K562 (cell line): ENCODE data around the gene PDE8A.

Source experiments
- BHLHE40 ChIP-seq: IDR thresholded peaks from 2 replicates; pipeline ENCODE4 v1.6.1; 2011; ENCODE audit warnings: low read length, improper control_type of control experiment
- DNMT1 ChIP-seq: fragments of 450-650 bp; IDR thresholded peaks from 2 replicates; pipeline ENCODE4 v1.6.1; 2016; ENCODE audit warnings: antibody characterized with exemption, mild to moderate bottlenecking
- HDGF ChIP-seq: fragments of 450-650 bp; IDR thresholded peaks from 2 replicates; pipeline ENCODE4 v1.6.1; 2016
- HNRNPLL ChIP-seq: fragments of 200-400 bp; formaldehyde crosslinking; IDR thresholded peaks from 2 replicates; pipeline ENCODE4 v1.6.1; 2017; ENCODE audit warnings: low read length, low read depth, mild to moderate bottlenecking; ENCODE audit not compliant: poor library complexity, severe bottlenecking
- MECOM ChIP-seq: fragments of 250-450 bp; sonication (Bioruptor Pico); IDR thresholded peaks from 2 replicates; pipeline ENCODE4 v1.8.0; 2022; ENCODE audit warnings: inconsistent platforms
- NRF1 ChIP-seq, 2 experiments: fragments of 450-650 bp; IDR thresholded peaks in 1 of 2; conservative IDR thresholded peaks in 1 of 2; 2 replicates each; pipeline ENCODE4 v1.6.1; 2014; ENCODE audit warnings: mild to moderate bottlenecking in 2 of 2
- POLR2A ChIP-seq: fragments of 450-650 bp; conservative IDR thresholded peaks from 2 replicates; pipeline ENCODE4 v1.6.1; 2016
- POLR2B ChIP-seq: fragments of 450-650 bp; IDR thresholded peaks from 2 replicates; pipeline ENCODE4 v1.6.1; 2018; ENCODE audit warnings: low read depth; ENCODE audit not compliant: partially characterized antibody
- SP2 ChIP-seq: IDR thresholded peaks from 2 replicates; pipeline ENCODE4 v1.6.1; 2011; ENCODE audit warnings: mild to moderate bottlenecking, low read depth, low read length, moderate library complexity; ENCODE audit not compliant: poor library complexity, severe bottlenecking; ENCODE audit errors: extremely low read depth
- ZFX ChIP-seq: sonication (generic); formaldehyde crosslinking; IDR thresholded peaks from 2 replicates; pipeline ENCODE4 v1.8.0; 2022; ENCODE audit warnings: mild to moderate bottlenecking, missing genetic modification reagents, moderate library complexity
- ZNF589 ChIP-seq: fragments of 200-800 bp; sonication (Bioruptor generic); IDR thresholded peaks from 2 replicates; pipeline ENCODE4 v1.6.1; 2016; ENCODE audit warnings: low read depth, missing genetic modification characterization, missing compliant biosample characterization
- ZNF766 ChIP-seq: fragments of 200-800 bp; sonication (Bioruptor generic); conservative IDR thresholded peaks from 2 replicates; pipeline ENCODE4 v1.6.1; 2016; ENCODE audit warnings: missing genetic modification characterization, missing compliant biosample characterization
- TF ChIP-seq, protein P1 (sequence below): fragments of 450-650 bp; IDR thresholded peaks from 2 replicates; pipeline ENCODE4 v1.6.1; 2016; ENCODE audit warnings: missing biosample characterization, missing genetic modification characterization
- TF ChIP-seq, protein P2 (sequence below), 3 experiments: IDR thresholded peaks in 2 of 3; conservative IDR thresholded peaks in 1 of 3; 2 replicates each; pipeline ENCODE4 v1.5.1; 2011 to 2012; ENCODE audit warnings: low read length in 3 of 3, mild to moderate bottlenecking in 3 of 3, control low read depth in 2 of 3, improper control_type of control experiment in 1 of 3, inconsistent platforms in 1 of 3, low read depth in 1 of 3, mixed read lengths in 1 of 3, moderate library complexity in 1 of 3; ENCODE audit not compliant: insufficient read depth in 2 of 3

DNA sequence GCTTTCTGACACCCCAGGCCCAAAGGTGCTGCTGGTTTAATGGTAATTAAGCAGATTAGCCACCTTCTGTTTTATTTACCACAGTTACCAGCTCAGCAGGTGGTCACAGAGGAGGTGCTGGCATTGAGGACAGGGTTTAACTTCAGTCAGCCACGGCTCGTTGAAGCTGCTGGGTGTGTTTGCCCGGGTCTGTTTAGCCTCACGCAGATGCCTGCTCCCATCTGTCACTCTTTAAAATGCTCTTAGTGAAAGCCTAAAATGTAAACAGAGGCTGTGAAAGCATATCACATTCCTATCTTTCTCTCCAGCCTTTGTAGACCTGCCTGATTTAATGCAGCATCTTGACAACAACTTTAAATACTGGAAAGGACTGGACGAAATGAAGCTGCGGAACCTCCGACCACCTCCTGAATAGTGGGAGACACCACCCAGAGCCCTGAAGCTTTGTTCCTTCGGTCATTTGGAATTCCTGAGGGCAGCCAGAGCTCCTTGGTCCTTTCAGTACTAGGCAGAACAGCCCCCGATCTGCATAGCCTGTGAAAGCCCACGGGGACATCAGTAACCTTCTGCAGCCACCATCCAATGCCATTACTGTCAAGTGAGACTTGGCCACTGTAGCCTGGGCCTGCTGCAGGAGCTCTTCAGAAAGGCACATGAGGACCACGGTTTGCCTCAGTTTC is 156.0 kb downstream of the PDE8A start:
- TF ChIP-seq MECOM (CRISPR knock-in tag), result no peak
- TF ChIP-seq POLR2B, result no peak
- TF ChIP-seq, protein P1, sequence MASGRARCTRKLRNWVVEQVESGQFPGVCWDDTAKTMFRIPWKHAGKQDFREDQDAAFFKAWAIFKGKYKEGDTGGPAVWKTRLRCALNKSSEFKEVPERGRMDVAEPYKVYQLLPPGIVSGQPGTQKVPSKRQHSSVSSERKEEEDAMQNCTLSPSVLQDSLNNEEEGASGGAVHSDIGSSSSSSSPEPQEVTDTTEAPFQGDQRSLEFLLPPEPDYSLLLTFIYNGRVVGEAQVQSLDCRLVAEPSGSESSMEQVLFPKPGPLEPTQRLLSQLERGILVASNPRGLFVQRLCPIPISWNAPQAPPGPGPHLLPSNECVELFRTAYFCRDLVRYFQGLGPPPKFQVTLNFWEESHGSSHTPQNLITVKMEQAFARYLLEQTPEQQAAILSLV (tag), result no peak
- TF ChIP-seq HNRNPLL, result no peak
- TF ChIP-seq HDGF, result no peak
- TF ChIP-seq NRF1 (conservative IDR thresholded peaks at IDR 0.05 in 1 of 2, IDR thresholded peaks at IDR 0.05 in 1 of 2), result no peak
- TF ChIP-seq ZNF589 (CRISPR knock-in tag), result no peak
- TF ChIP-seq BHLHE40, result no peak
- no peak for TF ChIP-seq ZFX
- TF ChIP-seq DNMT1, result no peak
- no peak for TF ChIP-seq POLR2A
- TF ChIP-seq, protein P2, sequence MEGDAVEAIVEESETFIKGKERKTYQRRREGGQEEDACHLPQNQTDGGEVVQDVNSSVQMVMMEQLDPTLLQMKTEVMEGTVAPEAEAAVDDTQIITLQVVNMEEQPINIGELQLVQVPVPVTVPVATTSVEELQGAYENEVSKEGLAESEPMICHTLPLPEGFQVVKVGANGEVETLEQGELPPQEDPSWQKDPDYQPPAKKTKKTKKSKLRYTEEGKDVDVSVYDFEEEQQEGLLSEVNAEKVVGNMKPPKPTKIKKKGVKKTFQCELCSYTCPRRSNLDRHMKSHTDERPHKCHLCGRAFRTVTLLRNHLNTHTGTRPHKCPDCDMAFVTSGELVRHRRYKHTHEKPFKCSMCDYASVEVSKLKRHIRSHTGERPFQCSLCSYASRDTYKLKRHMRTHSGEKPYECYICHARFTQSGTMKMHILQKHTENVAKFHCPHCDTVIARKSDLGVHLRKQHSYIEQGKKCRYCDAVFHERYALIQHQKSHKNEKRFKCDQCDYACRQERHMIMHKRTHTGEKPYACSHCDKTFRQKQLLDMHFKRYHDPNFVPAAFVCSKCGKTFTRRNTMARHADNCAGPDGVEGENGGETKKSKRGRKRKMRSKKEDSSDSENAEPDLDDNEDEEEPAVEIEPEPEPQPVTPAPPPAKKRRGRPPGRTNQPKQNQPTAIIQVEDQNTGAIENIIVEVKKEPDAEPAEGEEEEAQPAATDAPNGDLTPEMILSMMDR (IDR thresholded peaks at IDR 0.05 in 2 of 3, conservative IDR thresholded peaks at IDR 0.05 in 1 of 3; ENCODE audit: insufficient read depth in 2 of 3, low read depth in 1 of 3, low read length in 3 of 3), result no peak
- no peak for TF ChIP-seq ZNF766
- no peak for TF ChIP-seq SP2
